DOHH2 (cell line): ENCODE data around the gene LUZP1.

ENCODE experiments used
- H3F3A ChIP-seq: fragments of 200-600 bp; sonication (generic), shearing (Covaris generic); 2 replicates; pipeline ENCODE4 v1.6.0; 2016; ENCODE audit warnings: antibody characterized with exemption, mild to moderate bottlenecking; ENCODE audit not compliant: control insufficient read depth, insufficient read depth
- H3K27ac ChIP-seq: fragments of 200-600 bp; sonication (generic); 2 replicates; pipeline ENCODE4 v1.5.1; 2014; ENCODE audit warnings: low read depth, mild to moderate bottlenecking, low read length, moderate library complexity
- H3K27me3 ChIP-seq: fragments of 200-600 bp; sonication (generic); 2 replicates; pipeline ENCODE4 v1.6.1; 2014; ENCODE audit warnings: mild to moderate bottlenecking, low read length, mixed read lengths; ENCODE audit not compliant: control insufficient read depth
- H3K36me3 ChIP-seq: fragments of 200-600 bp; sonication (generic); 2 replicates; pipeline ENCODE4 v1.6.1; 2014; ENCODE audit warnings: mild to moderate bottlenecking, low read length, moderate library complexity, mixed read lengths; ENCODE audit not compliant: control insufficient read depth
- H3K4me1 ChIP-seq: fragments of 200-600 bp; sonication (generic); 2 replicates; pipeline ENCODE4 v1.6.1; 2014; ENCODE audit warnings: mild to moderate bottlenecking, low read length, mixed read lengths; ENCODE audit not compliant: control insufficient read depth
- H3K4me2 ChIP-seq: fragments of 200-600 bp; sonication (generic); 2 replicates; pipeline ENCODE4 v1.6.0; 2014; ENCODE audit warnings: mild to moderate bottlenecking, low read length, moderate library complexity
- H3K4me3 ChIP-seq: fragments of 200-600 bp; sonication (generic); 2 replicates; pipeline ENCODE4 v1.5.1; 2014; ENCODE audit warnings: mild to moderate bottlenecking, low read length, mixed read lengths
- H3K79me2 ChIP-seq: fragments of 200-600 bp; sonication (generic); 2 replicates; pipeline ENCODE4 v1.6.1; 2014; ENCODE audit warnings: mild to moderate bottlenecking, low read length, mixed read lengths; ENCODE audit not compliant: control insufficient read depth
- H3K9me2 ChIP-seq: fragments of 200-600 bp; sonication (generic); replicated peaks from 2 replicates; pipeline ENCODE4 v1.6.1; 2014; ENCODE audit warnings: mild to moderate bottlenecking, low read length, mixed read lengths; ENCODE audit not compliant: control insufficient read depth
- H3K9me3 ChIP-seq: fragments of 200-600 bp; sonication (generic); 2 replicates; pipeline ENCODE4 v1.6.1; 2014; ENCODE audit warnings: antibody characterized with exemption, low read length, mixed read lengths; ENCODE audit not compliant: control insufficient read depth, insufficient read depth
- H4K20me1 ChIP-seq: fragments of 200-600 bp; sonication (generic); 2 replicates; pipeline ENCODE4 v1.6.0; 2014; ENCODE audit warnings: low read depth, mild to moderate bottlenecking, antibody characterized with exemption, low read length, moderate library complexity; ENCODE audit not compliant: control insufficient read depth, insufficient read depth
- EZH2phosphoT487 ChIP-seq: fragments of 200-600 bp; sonication (generic); IDR thresholded peaks from 2 replicates; pipeline ENCODE4 v1.6.1; 2017; ENCODE audit warnings: borderline replicate concordance, mild to moderate bottlenecking, antibody characterized with exemption, low read length, moderate library complexity, mixed read lengths
- TF ChIP-seq, protein P1 (sequence below): fragments of 200-600 bp; sonication (generic); IDR thresholded peaks from one replicate; pipeline ENCODE4 v1.5.1; 2014; ENCODE audit warnings: antibody characterized with exemption, mild to moderate bottlenecking, low read depth, low read length; ENCODE audit not compliant: poor library complexity, severe bottlenecking

LUZP1 gene

DNA sequence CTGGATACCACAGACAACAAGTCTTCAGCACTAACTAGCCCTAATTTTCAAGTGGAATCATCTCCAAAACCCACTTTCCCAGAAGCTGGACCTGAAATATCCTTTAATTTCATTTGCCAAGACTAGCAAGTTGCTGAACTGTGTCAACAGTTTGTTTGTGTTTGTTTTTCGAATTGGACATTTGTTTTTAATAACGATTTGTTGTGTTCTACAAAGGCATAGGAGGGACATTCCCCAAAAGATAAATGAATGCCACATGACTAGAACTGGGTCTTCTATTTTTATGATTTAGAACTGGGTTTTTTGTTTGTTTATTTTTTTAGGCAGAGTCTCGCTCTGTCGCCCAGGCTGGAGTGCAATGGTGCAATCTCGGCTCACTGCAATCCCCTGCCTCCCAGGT lies 17.9 kb downstream of the LUZP1 start:
- no peaks in the 10 kb centered on the region for H3K9me3 ChIP-seq
- H3K4me2 ChIP-seq = no peak overlapping the region
- H3K27me3 ChIP-seq = no peaks in the 10 kb centered on the region
- peaks cover 72% of the 10 kb centered on the region for H3K79me2 ChIP-seq
- no peak for TF ChIP-seq EZH2phosphoT487
- TF ChIP-seq, protein P1, sequence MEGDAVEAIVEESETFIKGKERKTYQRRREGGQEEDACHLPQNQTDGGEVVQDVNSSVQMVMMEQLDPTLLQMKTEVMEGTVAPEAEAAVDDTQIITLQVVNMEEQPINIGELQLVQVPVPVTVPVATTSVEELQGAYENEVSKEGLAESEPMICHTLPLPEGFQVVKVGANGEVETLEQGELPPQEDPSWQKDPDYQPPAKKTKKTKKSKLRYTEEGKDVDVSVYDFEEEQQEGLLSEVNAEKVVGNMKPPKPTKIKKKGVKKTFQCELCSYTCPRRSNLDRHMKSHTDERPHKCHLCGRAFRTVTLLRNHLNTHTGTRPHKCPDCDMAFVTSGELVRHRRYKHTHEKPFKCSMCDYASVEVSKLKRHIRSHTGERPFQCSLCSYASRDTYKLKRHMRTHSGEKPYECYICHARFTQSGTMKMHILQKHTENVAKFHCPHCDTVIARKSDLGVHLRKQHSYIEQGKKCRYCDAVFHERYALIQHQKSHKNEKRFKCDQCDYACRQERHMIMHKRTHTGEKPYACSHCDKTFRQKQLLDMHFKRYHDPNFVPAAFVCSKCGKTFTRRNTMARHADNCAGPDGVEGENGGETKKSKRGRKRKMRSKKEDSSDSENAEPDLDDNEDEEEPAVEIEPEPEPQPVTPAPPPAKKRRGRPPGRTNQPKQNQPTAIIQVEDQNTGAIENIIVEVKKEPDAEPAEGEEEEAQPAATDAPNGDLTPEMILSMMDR = no peak
- no peaks in the 10 kb centered on the region for H3K36me3 ChIP-seq
- H3K4me3 ChIP-seq = no peak overlapping the region
- H3K27ac ChIP-seq = no peak overlapping the region
- H4K20me1 ChIP-seq = no peaks in the 10 kb centered on the region; the same call in 1 of the 2 replicates
- no peaks in the 10 kb centered on the region for H3K9me2 ChIP-seq
- H3K4me1 ChIP-seq = peaks cover 6% of the 10 kb centered on the region
- H3F3A ChIP-seq = no peaks in the 10 kb centered on the region

DNA sequence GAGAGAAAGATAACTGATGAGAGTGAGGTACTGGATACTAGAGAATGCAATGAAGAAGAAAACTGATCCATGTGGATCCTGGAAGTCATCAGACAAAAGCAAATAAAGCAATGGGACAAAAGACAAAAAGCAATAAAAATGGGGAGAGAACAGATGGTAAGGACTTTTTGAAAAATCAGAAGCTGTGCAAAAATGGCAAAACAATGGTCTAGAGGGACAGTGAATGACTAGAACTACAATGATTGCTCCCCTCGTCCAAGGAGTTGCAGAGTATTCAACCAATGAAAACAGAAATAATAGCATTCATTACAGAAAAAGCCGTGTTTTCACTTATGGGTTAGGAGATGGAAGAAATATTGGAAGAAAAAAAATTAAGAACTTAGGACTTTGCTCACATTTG lies 18.5 kb downstream of the LUZP1 start:
- no peaks in the 10 kb centered on the region for H3K36me3 ChIP-seq
- peaks cover 66% of the 10 kb centered on the region for H3K79me2 ChIP-seq
- H4K20me1 ChIP-seq = no peaks in the 10 kb centered on the region; the same call in 1 of the 2 replicates

DNA sequence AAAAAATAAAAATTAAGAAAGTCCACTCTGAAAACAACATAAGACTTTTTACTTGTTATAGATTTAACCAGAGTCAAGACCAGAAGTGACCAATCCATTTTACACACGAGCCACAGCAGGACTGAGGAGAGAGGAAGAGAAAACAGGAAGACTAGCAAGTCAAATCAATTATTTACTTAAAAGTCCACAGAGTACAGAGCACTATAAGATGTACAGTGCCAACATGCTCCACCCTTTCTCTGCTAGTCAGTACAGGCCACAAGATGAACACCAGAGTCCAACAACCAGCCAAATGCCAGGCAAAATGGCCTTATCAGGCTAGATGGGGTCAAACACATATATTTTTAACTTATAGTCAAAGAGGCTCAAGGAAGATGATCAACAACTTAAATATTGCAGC lies 19.5 kb downstream of the LUZP1 start:
- H3F3A ChIP-seq = no peaks in the 10 kb centered on the region
- H3K4me3 ChIP-seq = no peak overlapping the region
- no peak overlapping the region for H3K27ac ChIP-seq
- H3K27me3 ChIP-seq = no peaks in the 10 kb centered on the region
- H3K9me3 ChIP-seq = no peaks in the 10 kb centered on the region
- peaks cover 4% of the 10 kb centered on the region; the same call in 1 of the 2 replicates for H3K4me1 ChIP-seq
- H4K20me1 ChIP-seq = no peaks in the 10 kb centered on the region; the same call in 1 of the 2 replicates
- no peak overlapping the region for H3K4me2 ChIP-seq
- H3K36me3 ChIP-seq = no peaks in the 10 kb centered on the region
- H3K79me2 ChIP-seq = peaks cover 63% of the 10 kb centered on the region
- TF ChIP-seq, protein P1 = no peak
- TF ChIP-seq EZH2phosphoT487 = no peak
- H3K9me2 ChIP-seq = no peaks in the 10 kb centered on the region

More for the DNA sequence above, 18.5 kb downstream of the LUZP1 start:
- no peaks in the 10 kb centered on the region for H3F3A ChIP-seq
- no peaks in the 10 kb centered on the region for H3K9me3 ChIP-seq
- TF ChIP-seq, protein P1 = no peak
- no peak for TF ChIP-seq EZH2phosphoT487
- H3K4me3 ChIP-seq = no peak overlapping the region
- H3K9me2 ChIP-seq = no peaks in the 10 kb centered on the region
- no peak overlapping the region for H3K4me2 ChIP-seq
- H3K27ac ChIP-seq = no peak overlapping the region
- H3K4me1 ChIP-seq = peaks cover 4% of the 10 kb centered on the region; the same call in 1 of the 2 replicates
- H3K27me3 ChIP-seq = no peaks in the 10 kb centered on the region

DNA sequence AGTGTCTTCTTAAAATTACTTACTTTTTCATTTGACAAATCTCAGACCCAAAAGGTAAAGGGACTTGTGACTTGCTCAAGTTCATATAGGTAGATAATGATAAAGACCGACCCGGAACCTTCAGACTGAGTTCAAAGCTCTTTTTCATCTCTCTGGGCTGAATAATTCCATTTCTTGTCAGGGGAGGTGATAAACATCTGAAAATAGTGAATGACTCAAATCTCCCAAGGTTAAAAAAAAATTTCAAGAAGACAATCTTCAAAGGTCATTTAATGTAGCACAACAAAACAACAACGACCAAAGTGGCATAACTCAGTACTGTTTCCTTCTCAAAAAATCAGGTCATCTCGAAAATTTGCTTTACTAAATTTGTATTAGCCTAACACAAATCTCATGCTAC lies 20.6 kb downstream of the LUZP1 start:
- H3K4me2 ChIP-seq = no peak overlapping the region

More for the DNA sequence above, 20.6 kb downstream of the LUZP1 start:
- H3F3A ChIP-seq = no peaks in the 10 kb centered on the region
- H3K79me2 ChIP-seq = peaks cover 54% of the 10 kb centered on the region
- no peaks in the 10 kb centered on the region for H3K27me3 ChIP-seq
- no peaks in the 10 kb centered on the region for H3K36me3 ChIP-seq
- H4K20me1 ChIP-seq = no peaks in the 10 kb centered on the region; the same call in 1 of the 2 replicates
- peaks cover 4% of the 10 kb centered on the region; the same call in 1 of the 2 replicates for H3K4me1 ChIP-seq
- no peaks in the 10 kb centered on the region for H3K9me2 ChIP-seq
- no peak overlapping the region for H3K4me3 ChIP-seq
- no peak overlapping the region for H3K27ac ChIP-seq
- H3K9me3 ChIP-seq = no peaks in the 10 kb centered on the region
- no peak for TF ChIP-seq EZH2phosphoT487
- TF ChIP-seq, protein P1 = no peak
